Measurements from ENCODE around the gene SH3GL3.

The SH3GL3 gene

DNA sequence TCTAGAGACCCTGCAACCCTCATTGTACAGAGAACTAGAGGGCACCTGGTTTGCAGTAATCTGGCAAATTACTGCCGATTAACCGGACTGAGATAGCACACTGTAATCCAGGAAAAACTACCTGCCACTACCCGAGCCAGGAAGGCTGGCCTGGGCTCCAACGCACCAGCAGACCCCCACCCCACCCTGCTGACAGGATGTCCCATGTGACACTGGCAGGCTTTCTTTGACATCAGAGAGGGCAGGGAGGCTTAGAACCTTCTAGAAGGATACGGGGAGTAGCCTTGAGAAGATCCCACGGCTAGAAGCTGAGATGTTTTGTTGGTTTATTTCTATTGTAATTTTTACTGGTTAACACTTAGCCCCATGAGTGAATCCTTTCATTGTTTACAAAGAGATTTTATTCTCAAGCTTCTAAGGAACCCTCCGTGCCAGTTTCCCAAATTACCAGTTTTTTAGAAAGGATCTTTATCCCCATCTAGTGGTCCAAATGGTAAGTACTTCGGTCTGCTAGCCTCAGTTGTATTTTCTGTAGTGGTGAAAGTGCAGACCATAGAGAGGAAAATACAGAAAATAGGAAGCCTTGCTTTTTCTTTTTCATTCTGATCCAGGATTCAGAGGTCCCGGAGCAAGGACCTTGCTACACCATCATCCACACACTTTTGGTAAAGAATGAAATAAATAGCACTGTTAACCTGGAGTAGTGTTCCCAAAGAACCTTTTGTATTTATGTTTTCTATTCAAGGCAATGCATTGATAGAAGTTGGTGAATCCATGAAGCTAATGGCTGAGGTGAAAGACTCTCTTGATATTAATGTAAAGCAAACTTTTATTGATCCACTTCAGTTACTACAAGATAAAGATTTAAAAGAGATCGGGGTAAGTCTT, 124.9 kb downstream of the SH3GL3 start:
- DNase-seq = peak; percentile 42

DNA sequence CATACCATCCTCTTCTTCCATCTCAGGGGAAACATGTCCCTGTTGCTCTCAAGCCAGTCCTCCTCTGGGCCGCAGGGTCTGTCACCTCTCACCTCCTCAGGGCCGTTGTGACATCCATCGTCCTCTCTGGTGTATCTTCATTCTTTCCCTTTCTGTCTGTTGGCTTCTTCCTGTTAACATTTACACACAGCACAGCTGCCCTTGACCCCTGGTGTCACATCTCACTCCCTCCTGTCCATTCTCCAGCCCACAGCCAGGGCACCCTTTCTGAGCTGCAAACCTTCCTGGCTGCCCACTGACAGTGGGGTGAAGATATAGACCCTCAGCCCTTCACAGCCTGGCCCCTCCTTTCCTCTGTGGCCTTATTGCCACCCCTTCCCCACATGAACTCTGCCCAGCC, 127.2 kb downstream of the SH3GL3 start:
- DNase-seq = no peak

DNA sequence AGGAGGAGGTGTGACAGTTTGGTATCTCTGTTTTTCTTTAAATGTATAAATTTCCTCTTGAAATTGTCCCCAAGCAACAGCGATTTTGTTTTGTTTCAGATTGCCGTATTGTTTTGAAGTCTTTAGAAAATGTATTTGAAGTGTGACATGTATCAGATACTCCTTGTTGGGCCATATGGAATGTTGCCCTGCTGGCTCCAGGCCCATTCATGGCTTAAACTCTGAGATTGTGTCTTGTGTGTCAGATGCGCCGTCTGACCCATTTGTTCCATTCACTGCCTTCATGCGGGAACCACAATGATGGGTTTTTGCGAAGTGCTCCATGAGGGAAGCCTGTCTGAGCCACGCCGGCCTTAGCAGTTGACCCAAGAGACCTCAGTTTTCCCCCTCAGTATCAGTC, 131.6 kb downstream of the SH3GL3 start:
- DNase-seq = no peak

DNA sequence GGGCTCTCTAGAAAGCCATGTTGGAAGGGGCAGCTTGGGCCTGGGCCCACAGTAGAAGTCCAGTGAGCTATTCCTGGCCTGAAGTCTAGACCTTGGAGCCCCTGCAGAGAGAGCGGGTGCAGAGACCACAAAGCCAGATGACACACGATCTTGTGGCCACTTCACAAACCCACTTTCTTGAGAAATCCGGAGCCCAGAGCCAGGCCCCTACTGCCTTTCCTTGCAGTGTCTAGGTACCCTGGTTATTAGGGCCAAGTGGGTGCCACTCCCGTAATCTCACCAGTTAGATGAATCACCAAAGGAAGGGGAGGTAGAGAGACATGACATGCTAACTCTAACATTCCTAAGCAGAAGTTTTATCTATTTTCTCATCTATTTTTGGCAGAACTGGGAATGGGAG, 134.2 kb downstream of the SH3GL3 start:
- no peak for DNase-seq

DNA sequence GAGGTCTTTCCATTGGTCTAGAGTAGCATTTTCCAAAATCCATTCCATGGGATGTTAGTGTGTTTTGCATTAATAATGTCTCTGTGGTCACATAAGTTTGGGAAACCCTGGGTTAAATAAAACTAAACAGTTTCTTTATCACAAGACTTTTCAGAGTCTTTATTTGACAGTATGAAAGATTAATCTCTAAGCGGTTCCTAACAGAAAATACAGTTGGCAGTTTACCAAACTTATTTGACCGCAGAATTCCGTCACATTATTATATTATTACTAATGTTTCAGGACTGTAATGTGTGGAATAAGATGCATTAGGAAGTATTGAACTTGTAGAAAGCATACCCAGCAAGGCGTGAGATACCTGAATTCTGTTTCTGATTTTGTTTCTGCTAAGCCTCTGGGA, 135.2 kb downstream of the SH3GL3 start:
- no peak for DNase-seq

DNA sequence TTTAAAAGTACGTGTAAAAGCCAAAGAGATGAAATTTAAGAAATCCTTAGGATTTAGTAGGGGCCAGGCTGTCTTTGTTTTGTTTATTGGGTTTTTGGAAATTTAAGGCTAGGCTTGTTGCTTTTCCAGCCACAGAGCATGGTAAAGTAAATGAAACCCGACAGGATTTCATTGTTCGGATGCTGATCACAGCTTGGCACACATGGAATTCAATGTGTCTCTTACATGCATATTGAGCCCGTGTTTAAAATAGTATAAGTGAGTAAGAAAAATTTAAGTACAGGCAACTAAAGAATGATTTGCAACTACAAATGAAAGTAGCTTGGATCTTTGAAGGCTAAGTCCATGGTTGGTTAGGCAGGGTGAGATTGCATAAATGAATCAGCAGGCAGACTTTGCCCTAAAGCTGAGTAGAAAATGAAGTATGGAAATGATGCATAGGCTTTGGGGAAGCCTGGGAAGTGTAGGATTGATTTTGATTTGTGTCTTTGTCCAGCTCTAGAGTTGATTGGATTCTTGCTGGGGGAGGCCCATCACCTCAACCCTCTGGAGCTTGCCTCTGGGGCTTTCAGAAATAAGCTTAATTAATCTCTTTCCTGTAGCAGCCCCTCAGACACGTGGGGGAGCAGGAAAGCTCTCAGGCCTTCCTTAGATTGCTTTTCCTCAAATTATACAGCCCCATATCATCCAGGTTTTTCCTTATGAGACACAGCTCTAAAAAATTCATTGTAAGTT, 138.6 kb downstream of the SH3GL3 start:
- DNase-seq = peak; percentile 71

DNA sequence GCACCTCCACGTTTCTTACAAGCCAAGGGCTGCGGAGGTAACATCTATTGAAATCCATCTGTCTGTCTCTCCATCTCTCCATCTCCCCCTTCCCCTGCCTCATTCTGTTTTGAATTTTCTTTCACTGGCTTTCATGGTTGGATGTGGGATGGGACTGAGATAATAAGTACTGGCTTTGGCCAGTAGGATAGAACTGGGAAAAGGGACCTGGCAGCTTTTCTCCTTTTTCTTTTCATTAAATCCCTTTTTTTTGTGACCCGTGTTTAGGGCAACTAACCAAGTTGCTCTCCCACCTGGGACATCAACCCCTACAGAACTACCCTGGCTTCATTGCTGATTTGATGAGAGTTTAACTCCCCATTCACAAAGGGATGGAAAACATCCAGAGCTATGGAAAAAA, 139.9 kb downstream of the SH3GL3 start:
- DNase-seq = no peak

DNA sequence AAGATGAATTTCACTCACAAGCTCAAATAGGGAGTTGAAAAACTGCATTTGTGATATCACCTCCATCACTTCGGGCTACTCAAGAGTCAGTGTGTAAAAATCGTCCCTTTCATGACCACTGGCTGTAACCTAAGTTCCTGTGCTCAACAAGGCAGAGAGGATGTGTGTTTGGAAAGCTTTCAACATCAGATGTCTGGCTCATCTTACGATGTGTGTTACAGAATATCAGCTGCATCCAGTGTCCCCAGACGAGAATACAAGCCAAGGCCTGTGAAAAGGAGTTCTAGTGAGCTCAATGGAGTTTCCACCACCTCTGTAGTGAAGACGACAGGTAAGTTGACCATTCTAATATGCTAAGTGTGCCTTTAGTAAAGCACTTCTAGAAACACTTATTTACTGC, 141.3 kb downstream of the SH3GL3 start:
- DNase-seq = no peak

DNA sequence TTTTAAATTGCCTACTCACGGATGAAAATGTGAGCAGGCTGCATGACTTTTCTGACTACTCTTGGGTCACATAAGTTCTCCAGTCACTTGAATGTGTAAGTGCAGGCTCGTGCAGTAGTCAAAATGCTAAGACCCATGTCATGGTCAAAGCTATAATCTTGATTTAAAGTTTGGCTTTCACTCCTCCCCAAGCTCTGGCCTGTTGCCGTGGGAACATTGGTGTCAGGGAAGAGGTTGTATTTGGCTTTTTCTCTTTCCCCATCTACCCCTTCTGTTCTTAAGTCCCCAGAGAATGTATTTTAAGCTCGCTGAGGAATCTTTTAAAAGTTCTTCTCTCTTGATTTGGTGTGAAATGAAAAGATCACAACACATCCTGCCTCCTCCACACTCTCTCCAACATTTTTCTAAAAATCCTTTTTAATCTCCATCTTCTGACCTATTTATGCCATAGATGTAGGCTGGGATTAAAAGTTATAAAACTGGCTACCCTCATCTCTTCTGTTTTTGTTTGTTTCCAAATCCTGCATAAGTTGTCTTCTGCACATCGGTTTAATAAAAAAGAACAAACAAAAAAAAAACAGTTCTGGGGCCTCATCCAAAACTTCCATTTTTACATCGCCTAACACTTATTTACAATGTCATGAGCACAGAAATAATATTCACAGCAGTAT, 145.4 kb downstream of the SH3GL3 start:
- DNase-seq = peak; percentile 58

DNA sequence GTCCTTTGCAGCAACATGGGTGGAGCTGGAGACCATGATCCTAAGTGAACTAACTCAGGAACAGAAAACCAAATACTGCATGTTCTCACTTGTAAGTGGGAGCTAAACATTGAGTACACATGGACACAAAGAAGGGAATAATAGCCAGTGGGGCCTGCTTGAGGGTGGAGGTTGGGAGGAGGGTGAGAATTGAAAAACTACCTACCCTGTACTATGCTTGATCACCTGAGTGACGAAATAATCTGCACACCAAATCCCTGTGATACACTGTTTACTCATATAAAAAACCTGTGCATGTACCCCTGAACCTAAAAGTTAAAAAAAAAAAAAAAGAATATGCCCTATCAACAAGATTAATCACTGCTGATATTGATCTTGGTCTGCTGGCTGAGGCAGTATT, 148.1 kb downstream of the SH3GL3 start:
- DNase-seq = no peak

DNA sequence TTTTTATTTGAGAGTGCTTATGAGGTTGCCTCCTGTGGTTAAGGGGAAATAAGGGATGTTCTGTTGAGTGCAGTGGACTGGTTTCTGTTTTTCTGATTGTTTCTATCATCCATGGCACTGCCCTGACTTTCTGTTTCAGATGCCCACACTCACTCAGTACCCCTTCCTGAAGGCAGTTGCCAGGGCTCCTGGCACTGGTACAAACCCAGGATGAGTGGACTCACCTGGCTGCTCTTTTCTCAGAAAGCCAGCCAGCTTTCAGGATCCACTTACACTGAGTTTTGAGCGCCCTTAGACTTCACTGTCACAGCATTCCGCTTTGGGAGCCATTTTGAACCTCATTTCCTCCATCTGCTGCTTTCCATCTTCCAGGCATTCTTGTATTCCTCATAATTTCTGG, 150.9 kb downstream of the SH3GL3 start:
- DNase-seq = no peak

DNA sequence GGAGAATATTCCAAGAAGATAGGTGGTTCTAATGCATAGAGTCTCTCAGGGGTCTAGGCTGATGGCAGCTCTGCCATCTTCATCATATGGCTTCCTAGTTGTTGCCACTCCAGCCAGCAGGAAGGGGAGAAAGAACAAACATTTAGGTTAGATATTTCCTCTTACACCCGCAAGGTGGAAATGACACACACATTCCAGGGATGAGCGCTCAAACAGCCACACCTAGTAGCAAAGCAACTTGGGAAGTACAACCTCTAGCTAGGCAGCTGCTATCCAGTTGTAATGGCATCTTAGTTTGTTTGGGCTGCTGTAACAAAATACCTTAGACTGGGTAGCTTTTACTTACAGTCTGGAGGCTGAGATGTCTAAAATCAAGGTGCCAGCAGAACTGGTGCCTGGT, 154.9 kb downstream of the SH3GL3 start:
- no peak for DNase-seq

DNA sequence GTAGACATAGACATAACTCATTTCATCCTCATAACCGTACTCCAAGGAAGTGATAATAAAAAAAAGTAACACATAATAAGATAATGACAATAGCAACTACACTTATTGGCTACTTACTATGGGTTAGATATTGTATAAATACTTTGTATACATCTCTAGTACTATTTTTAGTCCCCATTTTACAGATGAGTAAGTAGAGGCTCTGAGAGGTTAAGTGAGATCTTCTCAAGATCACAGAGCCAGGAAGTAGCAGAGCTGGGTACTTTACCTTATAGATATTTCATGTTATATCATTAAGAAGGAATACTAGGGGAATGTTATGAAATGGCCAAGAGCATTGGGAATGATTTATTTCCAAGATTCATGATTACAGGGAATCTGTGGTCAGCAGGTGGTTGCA, 157.4 kb downstream of the SH3GL3 start:
- DNase-seq = no peak

DNA sequence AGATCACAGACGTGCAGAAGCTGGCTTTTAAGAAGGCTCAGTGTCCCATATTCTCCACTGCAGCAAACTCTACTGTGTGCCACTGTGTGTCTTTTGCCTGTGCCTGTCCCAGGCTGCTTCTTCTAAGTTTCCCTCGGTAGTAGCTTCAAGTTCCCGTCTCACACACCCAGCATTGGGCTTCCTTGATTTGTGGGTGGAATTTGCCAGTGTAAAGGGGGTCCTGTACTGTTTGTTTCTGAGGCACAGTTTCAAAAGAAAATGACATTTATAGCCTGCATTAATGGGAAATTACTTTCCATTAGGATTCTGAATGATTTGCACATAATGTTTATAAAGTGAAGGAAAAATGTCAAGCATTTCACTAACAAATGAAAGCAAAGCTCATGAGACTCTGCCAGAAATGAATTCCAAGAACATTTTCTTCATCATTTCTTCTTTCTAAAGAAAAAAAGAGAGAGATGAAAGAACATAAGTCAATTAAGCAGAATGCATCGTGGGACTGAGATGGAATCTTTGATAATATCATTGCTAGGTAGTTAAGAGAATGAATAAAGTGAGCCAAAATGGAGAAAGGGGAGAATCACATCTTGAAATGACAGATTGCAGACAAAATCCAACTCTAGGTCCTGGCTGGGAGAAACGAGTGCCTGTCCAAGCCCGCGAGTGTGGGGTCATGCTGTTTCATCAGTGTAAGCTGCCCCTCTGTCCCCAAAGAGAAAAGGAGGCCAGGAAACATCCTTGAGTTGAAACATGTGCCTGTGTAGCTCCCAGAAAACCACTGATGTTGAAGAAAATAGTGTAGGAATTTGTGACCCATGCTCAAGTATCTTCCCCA, 158.2 kb downstream of the SH3GL3 start:
- DNase-seq = no peak

DNA sequence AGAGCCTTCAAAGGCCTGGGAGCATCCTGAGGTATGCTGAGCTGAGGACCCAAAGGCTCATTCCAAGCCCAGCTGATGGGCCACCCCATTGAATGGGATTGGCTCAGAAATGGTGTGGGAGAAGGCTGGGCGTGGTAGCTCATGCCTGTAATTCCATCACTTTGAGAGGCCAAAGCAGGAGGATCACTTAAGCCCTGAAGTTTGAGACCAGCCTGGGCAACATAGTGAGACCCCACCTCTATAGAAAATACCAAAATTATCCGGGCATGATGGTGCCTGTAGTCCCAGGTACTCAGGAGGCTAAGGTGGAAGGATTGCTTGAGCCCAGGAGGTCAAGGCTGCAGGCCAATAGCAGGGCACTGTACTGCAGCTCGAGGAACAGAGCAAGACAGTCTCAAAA, 163.0 kb downstream of the SH3GL3 start:
- DNase-seq = no peak

DNA sequence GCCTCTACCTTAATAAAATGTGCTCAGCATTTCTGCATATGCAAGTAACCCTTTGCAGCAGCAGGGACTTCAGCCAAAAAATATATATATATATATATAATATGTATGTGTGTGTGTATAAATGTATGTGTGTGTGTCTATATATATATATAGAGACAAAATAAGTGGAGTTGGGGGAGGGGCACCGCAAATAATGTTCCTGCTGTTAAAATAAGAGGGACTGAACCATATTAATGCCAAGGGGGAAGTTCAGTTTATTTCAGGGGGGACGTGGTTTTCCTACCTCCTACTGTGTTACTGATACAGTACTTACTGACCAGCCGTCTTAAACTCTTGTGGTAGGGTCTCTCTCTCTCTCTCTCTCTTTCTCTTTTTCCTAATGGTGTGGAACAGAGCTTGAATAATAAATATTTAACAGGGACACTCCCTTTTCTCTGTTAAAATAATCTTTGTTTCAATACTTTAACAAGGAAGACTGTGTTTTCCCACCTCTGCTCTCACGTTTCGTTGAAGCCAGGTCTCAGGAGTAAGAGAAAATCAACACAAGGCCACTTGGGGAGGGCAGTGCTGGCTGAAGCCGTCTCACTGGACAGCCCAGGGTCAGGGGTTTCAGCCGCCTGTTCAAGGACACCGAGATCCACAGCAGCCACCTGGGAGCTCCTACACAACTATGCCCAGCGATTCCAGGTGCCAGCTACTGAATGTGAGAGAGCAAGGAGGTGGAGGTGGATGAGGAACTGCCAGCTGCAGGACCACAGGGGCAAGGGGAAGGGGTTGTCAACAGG, 164.0 kb downstream of the SH3GL3 start:
- DNase-seq = no peak

DNA sequence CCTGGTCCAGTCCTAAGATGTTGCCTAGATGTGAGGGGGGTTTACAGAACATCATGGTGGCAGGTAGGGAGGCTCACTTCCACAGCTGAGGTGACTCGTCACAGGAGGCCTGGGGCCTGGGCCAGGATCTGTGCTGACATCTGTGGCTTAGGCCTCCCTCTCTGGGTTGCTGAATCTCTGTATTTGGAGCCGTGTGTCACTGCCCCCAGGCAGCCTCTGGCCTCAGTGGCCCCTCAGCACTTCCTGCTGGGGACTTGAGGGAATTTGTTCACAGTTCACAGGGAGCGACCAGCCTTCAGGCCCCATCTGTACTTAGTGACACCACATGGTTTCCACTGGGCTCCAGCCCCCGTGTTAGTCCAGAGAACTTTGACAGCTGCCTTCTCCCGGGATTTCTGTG, 165.1 kb downstream of the SH3GL3 start:
- DNase-seq = no peak

DNA sequence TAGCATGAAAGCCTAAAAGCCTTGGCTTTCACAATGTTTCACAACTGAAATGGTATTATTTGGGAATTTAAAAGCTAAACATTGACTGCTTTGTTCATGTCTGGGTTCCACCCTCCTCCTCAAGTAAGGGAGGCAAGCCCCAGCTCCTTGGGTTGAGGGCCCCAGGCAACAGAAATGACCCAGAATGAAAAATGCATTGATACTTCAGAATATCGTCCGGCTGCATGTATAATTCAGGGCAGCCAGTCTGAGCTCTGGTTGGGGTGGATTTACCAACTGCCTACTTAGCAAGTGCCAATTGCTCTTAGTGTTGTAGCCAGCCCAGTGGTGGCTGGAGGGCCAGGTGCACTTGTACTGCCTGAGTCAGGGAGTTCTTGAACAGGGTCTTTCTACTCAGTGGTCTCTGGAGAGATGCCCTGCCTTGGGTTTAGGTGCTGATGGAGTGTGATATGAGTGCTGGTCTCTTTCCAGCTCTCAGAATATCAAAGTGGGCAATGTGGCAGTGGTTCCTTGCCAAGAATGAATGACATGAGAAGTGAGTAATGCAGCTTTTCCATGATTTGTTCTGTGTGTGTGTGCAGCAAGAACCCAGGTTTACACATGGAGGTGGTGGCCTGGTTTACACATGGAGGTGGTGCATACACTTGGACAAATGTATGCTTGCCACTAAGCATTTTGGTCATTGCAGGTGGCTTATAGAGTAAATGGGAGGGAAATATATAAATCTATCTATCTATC, 165.9 kb downstream of the SH3GL3 start:
- DNase-seq = no peak

DNA sequence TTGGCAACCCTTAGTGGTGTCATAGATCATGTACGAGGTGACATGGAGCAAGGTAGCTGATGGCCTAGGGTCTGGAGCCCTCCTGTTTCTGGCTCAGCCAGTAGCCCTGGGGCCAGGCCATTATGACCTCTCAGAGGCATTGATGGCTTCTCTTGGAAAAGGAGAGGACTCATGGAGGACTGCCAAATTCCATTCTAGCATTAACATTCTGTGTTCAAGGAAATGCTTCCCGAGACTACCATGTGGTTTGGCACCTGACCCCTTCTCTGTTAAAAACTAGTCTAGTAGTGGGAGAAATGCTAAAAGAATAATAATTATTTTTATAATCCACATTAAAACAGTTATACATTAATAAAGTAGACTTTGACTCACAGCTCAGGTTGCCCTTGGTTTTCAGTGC, 166.6 kb downstream of the SH3GL3 start:
- DNase-seq = no peak

DNA sequence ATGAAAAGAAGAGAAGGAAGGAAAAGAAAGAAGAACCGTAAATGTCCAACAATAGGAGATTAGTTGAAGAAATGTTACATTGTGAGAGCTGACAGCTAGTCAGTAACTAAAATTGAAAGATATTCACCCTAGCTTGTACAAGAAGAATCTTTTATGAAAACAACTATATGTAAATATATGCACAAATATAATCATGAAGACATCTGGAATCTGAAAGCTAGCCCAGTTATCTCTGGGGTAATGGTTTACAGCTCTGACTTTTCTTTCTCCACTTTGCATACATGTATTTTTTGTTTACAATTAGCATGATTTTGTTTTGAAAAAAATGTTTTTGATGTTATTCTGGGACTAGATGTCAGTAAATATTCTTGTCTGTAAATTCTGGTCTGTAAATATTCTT, 169.7 kb downstream of the SH3GL3 start:
- no peak for DNase-seq

DNA sequence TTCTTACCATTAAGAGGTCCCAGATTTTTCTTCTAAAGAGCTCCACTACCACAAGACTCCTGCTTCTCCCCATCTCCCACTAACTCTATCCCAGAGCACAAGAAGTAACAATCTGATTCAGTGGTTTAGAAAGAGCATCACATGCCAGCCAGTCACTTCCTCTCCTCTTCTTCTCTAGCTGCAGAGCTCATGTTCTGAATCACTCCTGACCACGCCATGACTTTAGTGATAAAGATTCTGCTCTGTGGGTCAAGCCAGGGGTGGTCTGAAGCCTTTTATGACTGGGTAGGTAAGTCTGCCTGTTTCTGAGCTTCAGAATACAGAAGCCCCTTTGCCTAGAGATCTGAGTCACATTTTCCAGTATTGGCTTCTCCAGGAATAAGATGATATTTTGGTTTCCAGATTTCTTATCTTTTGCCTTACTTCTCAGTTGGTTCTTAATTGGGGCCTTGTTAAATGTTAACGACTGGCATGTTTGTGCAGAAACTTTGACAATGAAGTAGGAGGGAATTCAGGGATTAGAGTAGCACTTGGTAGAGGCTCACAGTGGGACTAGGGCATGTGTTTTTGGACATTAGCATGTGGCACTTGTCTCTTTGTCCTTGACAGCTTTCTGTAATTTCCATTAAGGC, 179.1 kb downstream of the SH3GL3 start:
- DNase-seq = no peak
